Glomerular visceral epithelial cell (primary cell): ENCODE measurements around the gene B4GALNT3.

Source experiments
- DNase-seq: peaks from one replicate; pipeline ENCODE4 v3.0.0-alpha.2; 2016; ENCODE audit errors: extremely low spot score

The B4GALNT3 gene

GRCh38 chr12:467591-467990 lies 7.9 kb downstream of the B4GALNT3 start:
- DNase-seq = no peak

- no peak for DNase-seq
Measured at GRCh38 chr12:468671-469389, 9.1 kb downstream of the B4GALNT3 start.

DNA sequence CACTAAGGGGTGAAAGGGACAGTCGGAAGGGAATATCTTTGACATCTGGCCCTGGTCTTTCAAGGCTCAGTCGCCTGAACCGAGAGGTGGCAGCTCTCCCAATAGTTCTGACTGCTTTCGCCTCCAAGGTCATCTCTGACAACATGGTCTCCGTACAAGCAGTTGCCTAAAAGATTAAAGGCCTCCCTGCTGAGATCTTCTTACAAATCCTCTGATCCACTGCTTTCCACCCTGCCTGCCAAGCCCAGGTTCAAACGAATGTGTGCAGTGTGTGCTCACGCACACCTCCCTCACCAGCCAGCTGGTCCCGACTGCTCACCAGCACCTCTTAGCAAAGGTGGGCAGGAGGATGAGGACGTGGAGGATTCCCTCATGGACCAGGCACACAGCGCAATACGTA lies 10.4 kb downstream of the B4GALNT3 start:
- DNase-seq = no peak

GRCh38 chr12:473198-473597 lies 13.5 kb downstream of the B4GALNT3 start:
- no peak for DNase-seq

- no peak for DNase-seq
Measured at GRCh38 chr12:473863-474577, 14.3 kb downstream of the B4GALNT3 start.

DNA sequence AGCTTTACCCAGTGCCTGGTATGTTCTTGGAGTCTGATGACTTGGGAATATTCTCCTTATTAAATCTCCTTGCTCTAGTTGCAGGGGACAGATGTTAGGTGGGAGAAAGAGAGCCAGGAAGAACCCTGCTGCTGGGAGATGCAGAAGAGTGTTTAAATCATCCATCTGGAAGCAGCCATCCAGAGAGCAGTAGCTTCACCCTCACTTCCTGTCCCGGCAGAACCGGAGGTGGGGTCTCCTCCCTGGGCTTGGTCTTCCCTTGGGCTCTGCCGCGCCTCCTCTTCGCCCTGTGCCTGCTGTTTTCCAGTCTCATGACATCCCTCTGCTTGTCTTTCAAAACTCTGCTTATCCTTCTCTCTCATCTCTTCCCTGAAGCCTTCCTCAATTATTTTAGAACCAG lies 15.5 kb downstream of the B4GALNT3 start:
- DNase-seq = no peak

- DNase-seq = no peak
Measured at GRCh38 chr12:479161-479560, 19.4 kb downstream of the B4GALNT3 start.

DNA sequence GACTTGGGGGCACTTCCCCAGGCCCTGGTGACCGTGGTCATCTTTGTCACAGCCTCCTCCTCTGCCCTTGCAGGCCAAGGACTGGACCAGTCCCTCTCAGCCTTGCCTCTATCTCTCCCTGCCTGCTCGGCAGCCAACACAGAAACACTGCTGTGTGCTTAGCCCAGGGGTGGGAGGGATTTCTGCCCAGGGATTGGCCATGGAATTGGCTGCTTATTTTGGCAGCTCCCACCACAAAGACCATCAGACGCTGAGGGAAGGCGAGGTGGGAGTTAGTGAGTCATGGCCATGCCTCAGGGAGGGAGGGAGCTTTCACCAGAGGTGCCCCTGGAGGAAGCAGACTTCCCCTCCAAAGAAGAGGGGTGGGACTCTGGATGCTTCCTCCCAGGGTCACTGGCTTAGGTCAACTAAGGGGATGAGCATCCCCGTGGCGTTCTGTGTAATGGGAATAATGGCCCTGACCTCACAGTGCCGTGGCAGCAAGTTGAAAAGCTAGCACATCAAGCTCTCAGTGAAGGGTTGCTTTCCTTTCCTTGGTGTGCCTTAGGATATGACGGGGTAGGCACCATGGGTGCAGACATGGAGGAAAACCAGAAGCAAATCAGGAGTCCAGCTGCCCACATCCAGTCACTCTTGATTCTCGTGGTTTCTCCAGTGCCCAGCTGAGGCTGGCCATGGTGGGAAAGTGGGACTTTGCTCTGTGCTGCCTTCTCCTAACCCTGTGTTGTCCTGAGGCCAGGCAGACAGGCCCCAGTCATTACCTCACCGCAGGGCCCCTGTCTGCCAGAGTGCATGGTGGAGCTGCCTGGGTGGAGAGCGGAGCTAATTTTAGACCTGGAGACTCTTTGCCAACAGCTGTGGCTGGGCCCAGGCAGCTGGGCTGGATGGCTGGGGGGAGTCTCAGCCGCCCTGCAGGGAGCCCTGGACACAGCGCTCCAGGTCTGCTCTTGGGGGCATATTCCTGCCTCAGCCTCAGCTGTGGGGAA lies 21.4 kb downstream of the B4GALNT3 start:
- DNase-seq = no peak

GRCh38 chr12:482061-482460 lies 22.3 kb downstream of the B4GALNT3 start:
- DNase-seq = no peak

DNA sequence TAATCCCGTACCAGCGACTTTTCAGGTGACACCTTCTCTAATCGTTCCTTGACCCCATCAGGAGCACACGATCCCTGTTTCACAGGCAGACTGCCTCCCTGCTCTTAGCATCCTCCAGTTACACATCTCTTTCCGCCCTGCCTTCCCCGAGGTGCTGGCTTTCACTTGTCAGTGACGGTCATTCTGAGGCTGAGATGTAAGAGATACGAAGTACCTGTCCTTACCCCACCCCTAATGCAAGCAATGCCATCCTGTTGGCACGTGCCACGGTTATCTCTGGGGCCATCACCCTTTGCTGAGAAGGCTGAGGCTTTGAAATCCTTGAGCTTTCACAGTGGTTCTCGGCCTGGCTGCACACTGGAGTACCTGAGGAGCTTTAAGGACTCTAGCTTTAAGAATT lies 24.4 kb downstream of the B4GALNT3 start:
- no peak for DNase-seq

GRCh38 chr12:490260-490659 lies 30.5 kb downstream of the B4GALNT3 start:
- DNase-seq = no peak

DNA sequence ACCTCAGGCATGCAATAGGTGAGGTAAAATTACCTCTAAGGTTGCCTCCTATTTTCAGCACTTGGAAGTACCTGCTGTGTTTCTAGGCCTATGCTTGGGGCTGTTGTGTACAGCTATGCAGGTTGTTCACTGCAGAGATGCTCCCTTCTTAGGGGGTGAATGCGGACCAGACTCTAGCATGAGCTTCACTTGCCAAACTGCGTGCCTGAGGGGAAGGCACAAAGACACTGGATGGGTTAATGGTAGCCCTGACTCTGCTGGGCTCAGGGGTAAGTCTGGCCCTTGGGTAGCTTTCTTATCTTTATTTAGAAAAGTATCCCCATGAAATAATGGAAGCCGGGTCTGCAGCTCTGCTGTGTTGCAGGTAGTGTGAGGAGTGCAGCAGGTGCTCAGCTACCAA lies 35.7 kb downstream of the B4GALNT3 start:
- no peak for DNase-seq

GRCh38 chr12:496736-497135 lies 37.0 kb downstream of the B4GALNT3 start:
- no peak for DNase-seq

DNA sequence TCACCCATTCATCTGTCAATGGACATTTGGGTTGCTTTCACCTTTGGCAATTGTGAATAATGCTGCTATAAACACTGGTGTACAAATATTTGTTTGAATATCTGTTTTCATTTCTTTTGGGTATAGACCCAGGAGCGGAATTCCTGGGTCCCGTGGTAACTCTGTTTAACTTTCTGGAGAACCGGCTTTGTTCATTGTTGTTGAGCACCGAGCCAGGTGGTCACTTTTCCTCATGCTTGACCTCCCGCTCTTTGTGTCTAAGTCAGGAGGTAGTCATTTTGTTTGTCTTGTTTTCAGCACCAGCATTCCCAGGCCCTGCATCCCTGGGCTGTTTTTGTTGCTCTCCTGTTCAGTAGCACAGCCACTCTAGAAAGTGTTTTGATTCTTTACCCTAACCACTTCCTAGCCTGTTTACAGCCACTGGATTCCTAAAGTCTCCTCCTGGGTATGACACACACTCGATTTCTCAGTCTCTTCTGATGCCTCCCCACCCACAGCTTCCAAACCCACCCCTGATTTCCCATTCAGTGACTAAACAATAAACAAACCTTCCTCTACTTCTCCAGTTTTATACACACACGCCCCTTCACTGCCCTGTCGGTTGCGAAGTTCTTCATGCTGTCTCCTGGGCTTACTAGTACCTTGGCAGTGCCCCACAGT lies 37.9 kb downstream of the B4GALNT3 start:
- DNase-seq = no peak

GRCh38 chr12:499837-500458 lies 40.2 kb downstream of the B4GALNT3 start:
- no peak for DNase-seq

GRCh38 chr12:501722-502447 lies 42.1 kb downstream of the B4GALNT3 start:
- no peak for DNase-seq

GRCh38 chr12:503111-503761 lies 43.5 kb downstream of the B4GALNT3 start:
- no peak for DNase-seq

- no peak for DNase-seq
Measured at GRCh38 chr12:505221-505620, 45.5 kb downstream of the B4GALNT3 start.

GRCh38 chr12:507391-507796 lies 47.7 kb downstream of the B4GALNT3 start:
- DNase-seq = no peak

DNA sequence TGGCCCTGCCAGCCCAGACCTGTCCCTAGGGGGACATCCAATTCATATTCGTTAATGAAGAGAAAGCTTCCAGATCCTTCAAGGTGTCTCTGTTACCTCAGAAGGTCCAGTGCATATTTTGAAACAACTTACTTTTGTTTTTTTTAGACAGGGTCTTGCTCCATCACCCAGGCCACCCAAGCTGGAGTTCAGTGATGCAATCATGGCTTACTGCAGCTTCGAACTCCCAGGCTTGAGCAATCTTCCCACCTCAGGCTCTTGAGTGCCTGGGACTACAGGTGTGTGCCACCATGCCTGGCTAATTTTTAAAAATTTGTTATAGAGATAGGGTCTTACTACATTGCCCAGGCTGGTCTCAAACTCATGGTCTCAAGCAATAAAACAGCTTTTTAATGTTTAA lies 48.4 kb downstream of the B4GALNT3 start:
- DNase-seq = no peak
